HepG2 (cell line): ENCODE measurements around the gene ADM5. TPM values are rescaled to one million over a fixed set of nuclear protein-coding genes. Genes with fewer than 3 reads are reported as not detected.

Experiments
- AHDC1 ChIP-seq: sonication (generic); formaldehyde crosslinking; IDR thresholded peaks from 2 replicates; pipeline ENCODE4 v1.5.1; 2020; ENCODE audit warnings: mild to moderate bottlenecking, missing genetic modification reagents, borderline replicate concordance
- AKAP8 ChIP-seq: sonication (generic); formaldehyde crosslinking; IDR thresholded peaks from 2 replicates; pipeline ENCODE4 v1.5.1; 2020; ENCODE audit warnings: mild to moderate bottlenecking, missing genetic modification reagents
- CC2D1A ChIP-seq: sonication (generic); formaldehyde crosslinking; IDR thresholded peaks from 2 replicates; pipeline ENCODE4 v1.8.1; 2023; ENCODE audit warnings: mild to moderate bottlenecking, missing genetic modification reagents
- EED ChIP-seq: sonication (generic); formaldehyde crosslinking; IDR thresholded peaks from 2 replicates; pipeline ENCODE4 v1.5.0; 2020; ENCODE audit warnings: mild to moderate bottlenecking, missing genetic modification reagents
- JUNB ChIP-seq: sonication (generic); formaldehyde crosslinking; IDR thresholded peaks from 2 replicates; pipeline ENCODE4 v1.8.0; 2022; ENCODE audit warnings: missing genetic modification reagents, mild to moderate bottlenecking, borderline replicate concordance
- MED8 ChIP-seq: sonication (generic); formaldehyde crosslinking; IDR thresholded peaks from 2 replicates; pipeline ENCODE4 v1.8.1; 2023; ENCODE audit warnings: mild to moderate bottlenecking, missing genetic modification reagents; ENCODE audit not compliant: insufficient replicate concordance
- SOX5 ChIP-seq: IDR thresholded peaks from 2 replicates; pipeline ENCODE4 v1.6.1; 2016; ENCODE audit warnings: borderline replicate concordance
- ZFP37 ChIP-seq: sonication (generic); formaldehyde crosslinking; IDR thresholded peaks from 2 replicates; pipeline ENCODE4 v1.4.0; 2020; ENCODE audit warnings: missing genetic modification reagents, borderline replicate concordance
- ZMAT3 ChIP-seq: sonication (generic); formaldehyde crosslinking; conservative IDR thresholded peaks from 2 replicates; pipeline ENCODE4 v1.7.0; 2021; ENCODE audit warnings: missing genetic modification reagents
- ZNF414 ChIP-seq: sonication (generic); formaldehyde crosslinking; IDR thresholded peaks from 2 replicates; pipeline ENCODE4 v1.5.0; 2020; ENCODE audit warnings: missing genetic modification reagents
- ZNF580 ChIP-seq: IDR thresholded peaks from 2 replicates; pipeline ENCODE4 v1.6.1; 2016; ENCODE audit warnings: low read depth, borderline replicate concordance
- polyA plus RNA-seq, 8 experiments: library from polyadenylated mRNA; depleted of rRNA in 3 of 8; stranded (reverse) in 7 of 8; unstranded in 1 of 8; fragments of >200 nt; fragmentation: Illumina TruSeq in 4 of 8; extraction: Trizol in 4 of 8; gene quantifications; 2 replicates each; pipeline versions ENCODE4 v1.2.1 to v1.2.3, GENCODE V29; 2011 to 2016; ENCODE audit warnings: low read depth in 4 of 8, missing spikeins in 1 of 8, mixed read lengths in 1 of 8; ENCODE audit not compliant: insufficient read depth in 1 of 8
- total RNA-seq, 5 experiments: library from RNA; depleted of rRNA; stranded (reverse); fragments of >200 nt; fragmentation: Illumina TruSeq; extraction: Trizol; gene quantifications; 2 replicates each; pipeline ENCODE4 v1.2.3, GENCODE V29; 2016; ENCODE audit warnings: low read depth in 1 of 5
- TF ChIP-seq, protein P1 (sequence below): sonication (generic); formaldehyde crosslinking; IDR thresholded peaks from 2 replicates; pipeline ENCODE4 v1.4.0; 2020; ENCODE audit warnings: missing genetic modification reagents, borderline replicate concordance
- TF ChIP-seq, protein P2 (sequence below): sonication (generic); formaldehyde crosslinking; IDR thresholded peaks from 2 replicates; pipeline ENCODE4 v1.4.0; 2020; ENCODE audit warnings: missing genetic modification reagents, borderline replicate concordance

Gene ADM5
- total and polyA plus RNA-seq, 2 of the 13 experiments (the other 11 are each of a cell fraction or from before 2014, with no cell fraction given), result 2.7 to 4.1 TPM

DNA sequence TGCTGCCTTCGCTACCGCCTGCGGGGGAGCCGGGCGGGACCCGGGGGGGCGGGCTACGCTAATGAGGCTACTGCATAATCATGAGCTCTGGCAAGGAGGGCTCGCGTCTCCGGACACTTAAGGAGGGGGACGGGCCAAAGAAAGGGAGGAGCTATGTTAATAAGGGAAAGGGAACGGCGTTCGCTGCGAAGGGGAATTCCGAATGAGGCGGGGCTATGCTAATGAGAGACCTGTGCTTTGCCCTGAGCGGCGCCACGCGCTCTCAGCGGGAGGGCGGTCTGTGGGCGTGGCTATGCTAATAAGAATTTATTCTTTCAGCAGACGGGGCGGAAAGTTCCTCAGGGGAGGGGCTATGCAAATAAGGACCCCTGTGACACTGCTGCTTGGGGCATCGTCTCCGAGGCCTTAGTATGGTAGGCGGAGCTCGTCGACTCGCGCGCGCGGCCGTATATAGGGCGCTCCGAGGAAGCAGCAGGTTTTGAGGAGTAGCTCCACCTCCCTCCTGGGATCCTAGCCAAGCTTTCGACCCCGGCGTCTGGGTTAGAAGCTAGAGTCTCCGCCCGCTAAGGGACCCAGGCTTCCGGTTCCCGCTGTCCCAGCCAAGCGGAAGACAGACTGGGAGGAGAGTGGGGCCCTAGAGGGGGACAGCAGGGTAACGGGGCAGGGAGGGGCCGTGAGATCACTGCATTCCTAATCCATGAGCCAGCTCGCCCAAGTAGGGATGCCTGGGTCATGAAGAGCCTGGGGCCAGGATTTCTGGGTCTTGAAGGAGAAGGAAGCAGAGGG, 49.1 kb upstream of the ADM5 start, which contains the start of gene RRAS (continued):
- TF ChIP-seq AHDC1 (CRISPR knock-in tag), result no peak
- TF ChIP-seq SOX5 (CRISPR knock-in tag), result peak; percentile 56; the same call in 1 of the 2 replicates
- TF ChIP-seq ZMAT3 (CRISPR knock-in tag), result peak; percentile 84; the same call in 1 of the 2 replicates
- no peak for TF ChIP-seq ZNF580 (CRISPR knock-in tag)
- TF ChIP-seq, protein P1, sequence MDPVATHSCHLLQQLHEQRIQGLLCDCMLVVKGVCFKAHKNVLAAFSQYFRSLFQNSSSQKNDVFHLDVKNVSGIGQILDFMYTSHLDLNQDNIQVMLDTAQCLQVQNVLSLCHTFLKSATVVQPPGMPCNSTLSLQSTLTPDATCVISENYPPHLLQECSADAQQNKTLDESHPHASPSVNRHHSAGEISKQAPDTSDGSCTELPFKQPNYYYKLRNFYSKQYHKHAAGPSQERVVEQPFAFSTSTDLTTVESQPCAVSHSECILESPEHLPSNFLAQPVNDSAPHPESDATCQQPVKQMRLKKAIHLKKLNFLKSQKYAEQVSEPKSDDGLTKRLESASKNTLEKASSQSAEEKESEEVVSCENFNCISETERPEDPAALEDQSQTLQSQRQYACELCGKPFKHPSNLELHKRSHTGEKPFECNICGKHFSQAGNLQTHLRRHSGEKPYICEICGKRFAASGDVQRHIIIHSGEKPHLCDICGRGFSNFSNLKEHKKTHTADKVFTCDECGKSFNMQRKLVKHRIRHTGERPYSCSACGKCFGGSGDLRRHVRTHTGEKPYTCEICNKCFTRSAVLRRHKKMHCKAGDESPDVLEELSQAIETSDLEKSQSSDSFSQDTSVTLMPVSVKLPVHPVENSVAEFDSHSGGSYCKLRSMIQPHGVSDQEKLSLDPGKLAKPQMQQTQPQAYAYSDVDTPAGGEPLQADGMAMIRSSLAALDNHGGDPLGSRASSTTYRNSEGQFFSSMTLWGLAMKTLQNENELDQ (CRISPR knock-in tag), result no peak
- TF ChIP-seq AKAP8 (CRISPR knock-in tag), result 0 out of 2 replicates have a peak, but pooled peaks have one; percentile 14
- TF ChIP-seq, protein P2, sequence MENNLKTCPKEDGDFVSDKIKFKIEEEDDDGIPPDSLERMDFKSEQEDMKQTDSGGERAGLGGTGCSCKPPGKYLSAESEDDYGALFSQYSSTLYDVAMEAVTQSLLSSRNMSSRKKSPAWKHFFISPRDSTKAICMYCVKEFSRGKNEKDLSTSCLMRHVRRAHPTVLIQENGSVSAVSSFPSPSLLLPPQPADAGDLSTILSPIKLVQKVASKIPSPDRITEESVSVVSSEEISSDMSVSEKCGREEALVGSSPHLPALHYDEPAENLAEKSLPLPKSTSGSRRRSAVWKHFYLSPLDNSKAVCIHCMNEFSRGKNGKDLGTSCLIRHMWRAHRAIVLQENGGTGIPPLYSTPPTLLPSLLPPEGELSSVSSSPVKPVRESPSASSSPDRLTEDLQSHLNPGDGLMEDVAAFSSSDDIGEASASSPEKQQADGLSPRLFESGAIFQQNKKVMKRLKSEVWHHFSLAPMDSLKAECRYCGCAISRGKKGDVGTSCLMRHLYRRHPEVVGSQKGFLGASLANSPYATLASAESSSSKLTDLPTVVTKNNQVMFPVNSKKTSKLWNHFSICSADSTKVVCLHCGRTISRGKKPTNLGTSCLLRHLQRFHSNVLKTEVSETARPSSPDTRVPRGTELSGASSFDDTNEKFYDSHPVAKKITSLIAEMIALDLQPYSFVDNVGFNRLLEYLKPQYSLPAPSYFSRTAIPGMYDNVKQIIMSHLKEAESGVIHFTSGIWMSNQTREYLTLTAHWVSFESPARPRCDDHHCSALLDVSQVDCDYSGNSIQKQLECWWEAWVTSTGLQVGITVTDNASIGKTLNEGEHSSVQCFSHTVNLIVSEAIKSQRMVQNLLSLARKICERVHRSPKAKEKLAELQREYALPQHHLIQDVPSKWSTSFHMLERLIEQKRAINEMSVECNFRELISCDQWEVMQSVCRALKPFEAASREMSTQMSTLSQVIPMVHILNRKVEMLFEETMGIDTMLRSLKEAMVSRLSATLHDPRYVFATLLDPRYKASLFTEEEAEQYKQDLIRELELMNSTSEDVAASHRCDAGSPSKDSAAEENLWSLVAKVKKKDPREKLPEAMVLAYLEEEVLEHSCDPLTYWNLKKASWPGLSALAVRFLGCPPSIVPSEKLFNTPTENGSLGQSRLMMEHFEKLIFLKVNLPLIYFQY (CRISPR knock-in tag), result peak; percentile 10; the same call in 1 of the 2 replicates
- TF ChIP-seq ZNF414 (CRISPR knock-in tag), result no peak
- no peak for TF ChIP-seq CC2D1A (CRISPR knock-in tag)
- TF ChIP-seq MED8, result no peak
- no peak for TF ChIP-seq EED (CRISPR knock-in tag)
- no peak for TF ChIP-seq ZFP37 (CRISPR knock-in tag)
- peak; percentile 53; the same call in 1 of the 2 replicates for TF ChIP-seq JUNB (CRISPR knock-in tag)
